ENCODE data around the gene ALG13.
"Not testable (repeated sequence)": the region's sequence is repeated elsewhere in the genome, so short reads cannot be mapped to it uniquely, and the experiment has no call there.

Gene ALG13

GRCh38 chrX:111756486-111756885 is 75.5 kb downstream of the ALG13 start:
- no peak for TF ChIP-seq CTCF (conservative IDR thresholded peaks at IDR 0.05)
- no peak overlapping the region for H3K27ac ChIP-seq

GRCh38 chrX:111759686-111760085 is 78.7 kb downstream of the ALG13 start:
- no peak for TF ChIP-seq CTCF (conservative IDR thresholded peaks at IDR 0.05)
- H3K27ac ChIP-seq, result no peak overlapping the region

- no peak for TF ChIP-seq CTCF (conservative IDR thresholded peaks at IDR 0.05)
These were observed 80.7 kb downstream of the ALG13 start for GRCh38 chrX:111761578-111762135.

GRCh38 chrX:111778591-111778990 is 97.6 kb downstream of the ALG13 start:
- H3K27ac ChIP-seq, result no peak overlapping the region
- no peak for TF ChIP-seq CTCF (conservative IDR thresholded peaks at IDR 0.05)

More at GRCh38 chrX:111761578-111762135, 80.7 kb downstream of the ALG13 start:
- no peak overlapping the region for H3K27ac ChIP-seq

GRCh38 chrX:111779582-111779981 is 98.6 kb downstream of the ALG13 start:
- no peak overlapping the region for H3K27ac ChIP-seq
- no peak for TF ChIP-seq CTCF (conservative IDR thresholded peaks at IDR 0.05)

GRCh38 chrX:111784667-111785066 is 103.7 kb downstream of the ALG13 start:
- no peak for TF ChIP-seq CTCF (conservative IDR thresholded peaks at IDR 0.05)
- no peak overlapping the region for H3K27ac ChIP-seq

- not testable (repeated sequence) for H3K27ac ChIP-seq
These were observed 109.1 kb downstream of the ALG13 start for GRCh38 chrX:111790054-111790453.

All from VCaP (cell line).